ENCODE results near the gene THBD. TPM values are rescaled to one million over a fixed set of nuclear protein-coding genes. Genes with fewer than 3 reads are reported as not detected.

Gene THBD
- total RNA-seq, 1 donor from 2014 or later, result 18.9 TPM

DNA sequence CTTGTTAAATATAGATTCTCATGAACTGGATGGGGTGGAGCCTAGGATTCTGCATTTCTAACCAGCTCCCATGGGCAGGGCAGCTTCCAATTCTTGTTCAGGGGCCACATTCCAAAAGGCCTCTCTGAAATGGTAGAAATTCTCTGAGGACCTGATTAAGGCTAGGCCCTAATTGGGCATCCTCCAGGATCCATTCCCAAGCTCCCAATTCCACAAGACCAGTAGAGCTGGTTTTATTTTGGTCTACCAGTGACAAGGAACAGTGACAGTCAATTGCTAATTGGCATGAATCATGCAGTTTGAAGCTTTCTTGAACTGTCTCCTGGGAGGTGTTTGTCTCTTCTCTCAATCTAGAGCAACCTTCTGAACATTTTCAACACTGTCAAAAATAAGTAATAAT is 3.0 kb downstream of the THBD start:
- H3K4me3 ChIP-seq (ENCODE audit: low read depth, low read length), result peak overlapping the region; percentile 65
- DNase-seq (ENCODE audit: low read depth), result no peak
- TF ChIP-seq, protein P1, sequence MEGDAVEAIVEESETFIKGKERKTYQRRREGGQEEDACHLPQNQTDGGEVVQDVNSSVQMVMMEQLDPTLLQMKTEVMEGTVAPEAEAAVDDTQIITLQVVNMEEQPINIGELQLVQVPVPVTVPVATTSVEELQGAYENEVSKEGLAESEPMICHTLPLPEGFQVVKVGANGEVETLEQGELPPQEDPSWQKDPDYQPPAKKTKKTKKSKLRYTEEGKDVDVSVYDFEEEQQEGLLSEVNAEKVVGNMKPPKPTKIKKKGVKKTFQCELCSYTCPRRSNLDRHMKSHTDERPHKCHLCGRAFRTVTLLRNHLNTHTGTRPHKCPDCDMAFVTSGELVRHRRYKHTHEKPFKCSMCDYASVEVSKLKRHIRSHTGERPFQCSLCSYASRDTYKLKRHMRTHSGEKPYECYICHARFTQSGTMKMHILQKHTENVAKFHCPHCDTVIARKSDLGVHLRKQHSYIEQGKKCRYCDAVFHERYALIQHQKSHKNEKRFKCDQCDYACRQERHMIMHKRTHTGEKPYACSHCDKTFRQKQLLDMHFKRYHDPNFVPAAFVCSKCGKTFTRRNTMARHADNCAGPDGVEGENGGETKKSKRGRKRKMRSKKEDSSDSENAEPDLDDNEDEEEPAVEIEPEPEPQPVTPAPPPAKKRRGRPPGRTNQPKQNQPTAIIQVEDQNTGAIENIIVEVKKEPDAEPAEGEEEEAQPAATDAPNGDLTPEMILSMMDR (conservative IDR thresholded peaks at IDR 0.05; ENCODE audit: low read depth, low read length), result no peak

DNA sequence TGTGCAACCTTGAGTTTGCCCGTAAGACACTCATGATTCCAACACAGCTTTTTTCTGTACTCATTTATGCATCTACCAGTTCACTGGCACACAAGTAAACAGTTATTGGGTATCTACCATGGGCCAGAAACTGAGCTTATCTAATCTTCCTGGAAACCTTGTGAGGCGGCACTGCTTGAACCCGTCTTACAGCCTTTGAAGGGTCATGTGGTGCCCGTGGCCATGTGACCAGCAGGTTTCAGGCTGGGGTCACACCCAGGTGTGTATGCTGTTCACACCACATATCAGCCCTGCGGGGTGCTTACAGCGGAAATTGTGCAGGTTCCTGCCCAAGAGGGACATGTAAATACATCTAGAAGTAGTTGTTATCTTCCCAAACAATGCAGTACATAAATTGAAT is 6.1 kb downstream of the THBD start:
- no peak overlapping the region for H3K4me3 ChIP-seq (ENCODE audit: low read depth, low read length)
- DNase-seq (ENCODE audit: low read depth), result no peak
- TF ChIP-seq, protein P1 (conservative IDR thresholded peaks at IDR 0.05; ENCODE audit: low read depth, low read length), result peak; percentile 11

DNA sequence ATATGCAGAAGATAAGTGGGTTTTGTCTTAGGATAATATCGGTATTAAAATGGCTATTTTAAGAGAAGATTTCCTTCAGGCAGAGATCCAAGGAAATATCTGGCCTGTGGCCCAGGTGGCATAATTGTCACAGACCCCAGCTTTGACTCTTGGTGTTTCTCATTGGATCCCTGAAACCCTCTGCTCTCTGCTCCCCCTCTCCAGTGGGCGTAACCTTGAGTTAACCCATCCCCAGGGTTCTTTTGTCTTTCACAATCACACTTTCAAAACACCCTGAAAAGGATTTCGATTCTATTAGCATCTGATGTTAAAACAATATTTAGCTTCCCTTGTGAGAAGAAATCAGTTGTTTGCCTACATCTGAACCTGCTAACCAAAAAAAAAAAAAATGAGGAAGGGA is 7.2 kb downstream of the THBD start:
- TF ChIP-seq, protein P1 (conservative IDR thresholded peaks at IDR 0.05; ENCODE audit: low read depth, low read length), result no peak
- DNase-seq (ENCODE audit: low read depth), result no peak
- no peak overlapping the region for H3K4me3 ChIP-seq (ENCODE audit: low read depth, low read length)

DNA sequence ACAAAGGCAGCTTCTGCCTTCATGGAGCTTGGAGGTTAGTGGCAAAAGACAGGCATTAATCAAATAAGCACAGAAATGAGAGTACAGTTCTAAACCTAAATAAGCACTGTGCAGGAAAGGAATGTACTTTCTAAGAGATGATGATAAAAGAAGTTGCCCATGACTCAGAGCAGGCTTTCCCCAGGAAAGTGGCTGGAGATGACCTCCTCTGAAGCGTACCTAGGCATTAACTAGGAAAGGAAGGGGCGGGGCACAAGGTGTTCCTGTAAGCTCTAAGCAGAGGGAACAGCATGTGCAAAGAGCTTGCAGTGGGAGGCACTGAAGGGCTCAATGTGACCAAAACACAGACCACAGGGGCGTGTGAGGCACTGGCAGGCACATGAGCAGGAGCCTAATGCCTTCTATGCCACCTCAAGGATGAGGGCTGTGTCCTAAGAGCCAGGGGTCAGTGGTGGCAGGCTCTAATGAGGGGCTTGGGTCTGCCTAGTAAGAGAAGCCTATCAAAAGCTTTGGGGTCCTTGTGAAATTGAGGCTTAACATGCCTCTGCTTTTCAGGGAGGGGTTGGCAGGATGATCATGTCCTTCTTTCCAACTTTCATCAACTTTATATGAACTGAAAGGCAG is 9.5 kb downstream of the THBD start:
- TF ChIP-seq, protein P1 (conservative IDR thresholded peaks at IDR 0.05; ENCODE audit: low read depth, low read length), result no peak
- DNase-seq (ENCODE audit: low read depth), result no peak
- H3K4me3 ChIP-seq (ENCODE audit: low read depth, low read length), result no peak overlapping the region

DNA sequence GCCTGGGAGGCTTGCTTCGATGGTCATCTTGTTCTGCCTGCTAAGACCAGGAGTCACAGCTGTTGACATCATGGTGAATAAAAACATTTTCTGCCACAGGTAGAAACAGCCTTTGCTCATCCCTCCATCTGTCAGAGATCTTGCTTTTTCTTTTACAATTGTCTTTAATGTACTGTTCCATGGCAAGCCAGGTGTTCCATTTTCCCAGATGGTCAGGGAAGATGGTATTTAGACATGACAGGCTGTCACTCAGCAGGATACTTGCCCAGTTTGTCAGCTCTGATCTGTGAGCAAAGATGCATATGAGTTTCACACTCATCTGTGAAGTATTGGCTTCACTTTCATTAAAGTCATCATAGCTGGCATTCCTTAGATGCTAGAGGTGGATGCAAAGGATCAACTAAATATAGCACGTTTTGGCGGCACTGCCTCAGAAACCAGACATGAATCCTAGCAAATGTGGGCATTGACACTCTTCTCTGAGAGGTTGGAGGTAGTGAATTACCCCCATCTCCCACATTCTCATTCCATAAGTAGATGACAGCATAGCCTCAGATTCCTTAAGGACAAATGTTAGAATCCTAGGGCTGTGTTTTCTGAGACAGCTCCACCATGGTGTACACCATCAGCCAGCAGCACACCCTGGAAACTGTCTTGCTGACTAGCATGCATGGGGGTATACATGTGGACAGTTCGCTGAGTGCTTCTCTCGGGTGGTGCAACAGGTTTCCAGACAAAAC is 10.2 kb downstream of the THBD start:
- TF ChIP-seq, protein P1 (conservative IDR thresholded peaks at IDR 0.05; ENCODE audit: low read depth, low read length), result no peak
- DNase-seq (ENCODE audit: low read depth), result no peak
- H3K4me3 ChIP-seq (ENCODE audit: low read depth, low read length), result no peak overlapping the region

DNA sequence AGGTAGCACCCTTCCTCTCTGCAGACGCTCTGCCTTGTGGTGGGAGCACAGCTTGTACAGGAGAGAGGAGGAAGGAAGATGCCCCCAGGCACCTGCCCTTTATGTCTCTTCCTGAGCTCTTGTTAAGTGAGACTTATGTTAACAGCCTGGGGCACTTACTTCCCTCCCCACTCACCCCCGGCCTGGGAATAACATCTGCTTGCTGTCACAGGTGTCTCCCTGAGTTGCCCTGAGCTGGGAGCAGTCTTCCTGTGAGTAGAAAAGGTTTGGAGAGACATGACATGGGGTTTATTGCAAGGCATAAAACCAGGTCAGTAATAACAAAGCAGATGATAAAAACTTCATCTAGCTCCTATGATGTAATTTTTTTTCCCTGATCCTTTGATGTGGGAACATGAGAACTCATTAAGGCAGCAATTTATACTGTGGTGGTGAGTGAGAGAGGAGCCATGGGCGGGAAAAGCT is 12.4 kb downstream of the THBD start:
- no peak overlapping the region for H3K4me3 ChIP-seq (ENCODE audit: low read depth, low read length)
- no peak for DNase-seq (ENCODE audit: low read depth)
- TF ChIP-seq, protein P1 (conservative IDR thresholded peaks at IDR 0.05; ENCODE audit: low read depth, low read length), result no peak

Measured in epithelial cell of proximal tubule (primary cell).